ENCODE measurements around the gene TM9SF1.

The TM9SF1 gene

DNA sequence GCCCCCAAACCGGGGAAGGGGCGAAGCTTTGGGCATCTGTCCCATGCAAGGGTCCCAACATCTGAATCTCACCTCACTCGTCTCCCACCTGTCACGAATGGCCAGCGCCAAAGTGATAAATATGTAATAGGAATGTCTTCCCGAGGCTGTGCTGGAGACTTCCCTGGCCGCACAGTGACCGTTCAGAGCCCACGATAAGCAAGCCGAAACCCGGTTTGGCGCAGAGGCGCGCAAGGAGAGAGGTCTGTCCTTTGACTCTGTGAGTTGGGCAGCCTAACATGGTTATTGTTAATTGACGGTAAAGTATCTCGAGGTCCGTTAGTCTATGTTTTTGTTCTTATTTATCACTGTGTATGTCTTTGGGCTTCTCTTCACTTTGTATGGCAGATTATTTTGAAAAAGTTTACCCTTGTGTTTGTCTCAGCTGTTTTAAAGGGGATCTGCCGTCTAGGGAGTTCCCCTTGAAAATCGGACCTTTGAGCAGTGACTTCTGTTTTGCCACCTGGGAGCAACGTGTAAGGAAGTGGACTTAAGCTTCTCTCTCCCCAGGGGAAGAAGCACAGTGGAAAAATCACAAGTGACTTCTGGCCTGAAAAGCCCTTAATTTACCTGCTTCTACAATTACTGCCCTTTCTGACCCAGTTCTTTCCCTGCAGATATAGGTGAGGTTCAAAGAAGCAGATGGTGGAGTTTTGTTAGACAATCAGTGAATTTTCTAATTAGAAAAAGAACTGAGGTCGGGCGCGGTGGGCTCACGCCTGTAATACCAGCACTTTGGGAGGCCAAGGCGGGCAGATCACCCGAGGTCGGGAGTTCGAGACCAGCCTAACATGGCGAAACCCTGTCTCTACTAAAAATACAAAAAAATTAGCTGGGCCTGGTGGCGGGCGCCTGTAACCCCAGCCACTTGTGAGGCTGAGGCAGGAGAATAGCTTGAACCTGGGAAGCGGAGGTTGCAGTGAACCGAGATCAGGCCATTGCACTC, 1.1 kb upstream of the TM9SF1 start:
- no peak for DNase-seq

DNA sequence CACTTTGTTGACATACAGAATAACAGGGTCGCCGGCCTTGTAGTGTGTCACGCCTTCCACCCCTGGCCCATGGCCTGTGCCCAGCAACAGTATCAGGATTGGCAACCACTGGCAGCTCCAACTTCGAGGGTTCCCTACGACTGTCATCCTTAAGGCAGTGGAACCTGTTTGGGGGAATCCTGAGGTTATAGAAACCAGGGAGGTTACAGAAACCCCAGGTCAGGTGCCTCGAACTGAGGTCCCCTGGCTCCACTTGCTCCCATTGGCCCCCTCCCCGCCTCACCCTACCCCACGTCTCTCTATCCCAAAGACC, 412 bp downstream of the TM9SF1 start:
- no peak for DNase-seq

DNA sequence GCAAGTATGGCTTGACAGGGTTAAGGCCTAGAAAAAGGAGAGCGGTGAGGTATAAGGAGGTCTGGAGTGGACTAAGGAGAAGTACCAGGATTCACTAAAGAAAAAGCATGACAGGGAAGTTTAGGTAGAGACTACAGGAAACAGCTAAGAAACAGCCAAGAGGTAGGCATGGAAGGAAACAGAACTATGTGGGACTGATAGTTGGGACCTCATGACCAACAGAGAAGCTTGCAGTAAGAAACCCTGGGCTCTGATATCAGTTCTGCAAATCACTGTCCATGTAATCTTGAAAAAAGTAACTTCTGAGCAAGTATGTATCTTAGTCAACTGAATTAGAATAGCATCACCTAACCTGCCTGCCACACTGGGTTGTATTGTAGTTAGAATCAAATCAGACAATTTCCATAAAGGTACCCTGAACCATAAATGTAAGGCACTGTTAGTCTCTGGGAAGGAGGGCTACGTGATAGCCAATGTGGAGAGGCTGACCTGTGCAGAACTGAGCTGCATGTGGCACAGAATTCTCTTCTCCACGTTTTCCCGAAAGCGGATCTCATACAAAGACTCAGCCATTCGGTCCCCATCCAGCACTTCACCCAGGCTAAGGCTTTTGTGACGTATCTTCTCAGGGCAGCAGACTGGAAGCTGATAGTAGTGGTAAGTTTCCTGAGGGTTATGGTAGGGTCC, 912 bp downstream of the TM9SF1 start:
- DNase-seq, result no peak

GRCh38 chr14:24192933-24193332, 2.3 kb downstream of the TM9SF1 start:
- no peak for DNase-seq

GRCh38 chr14:24190416-24190815, 4.8 kb downstream of the TM9SF1 start:
- DNase-seq, result no peak

- no peak for DNase-seq
Measured at GRCh38 chr14:24189460-24189859, 5.8 kb downstream of the TM9SF1 start.

- no peak for DNase-seq
Measured at GRCh38 chr14:24189059-24189375, 6.2 kb downstream of the TM9SF1 start.

DNA sequence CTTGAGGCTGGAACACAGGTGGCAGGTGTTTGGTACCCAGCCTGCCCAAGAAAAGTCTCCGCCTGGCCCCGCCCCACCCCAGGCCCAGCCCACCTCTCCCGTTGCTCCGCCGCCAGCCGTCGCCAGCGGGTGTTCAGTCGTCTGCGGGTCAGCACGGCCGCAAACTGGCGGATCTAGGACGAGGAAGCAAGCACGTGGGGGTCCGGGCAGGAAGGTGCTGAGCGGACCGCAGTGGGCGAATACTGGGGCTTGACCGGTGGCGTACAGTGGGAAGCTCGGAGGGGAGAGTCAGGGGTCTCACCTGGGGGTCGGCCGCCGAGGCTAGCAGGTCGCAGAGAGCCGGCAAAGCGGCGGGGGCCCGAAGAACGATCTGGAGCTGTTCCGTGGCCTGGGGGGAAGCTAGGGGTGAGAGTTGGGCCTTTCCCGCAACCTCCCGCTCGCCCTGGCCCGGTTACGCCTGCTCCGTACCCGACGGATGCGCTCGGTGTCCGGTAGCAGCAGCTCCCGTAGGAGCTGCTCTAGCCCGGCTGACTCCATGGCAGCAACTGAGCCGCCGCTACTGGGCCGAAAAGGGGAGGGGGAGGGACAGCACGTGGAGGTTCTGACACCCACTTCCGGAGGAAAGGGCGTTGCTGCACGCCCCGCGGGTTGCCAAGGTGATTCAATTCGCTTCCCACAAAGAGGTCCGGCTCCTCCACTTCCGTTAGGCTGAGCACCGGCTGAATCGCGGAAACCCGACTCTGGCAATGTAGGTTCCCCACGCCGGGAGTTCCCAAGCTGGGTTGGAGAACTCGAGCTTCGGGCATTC, 6.8 kb downstream of the TM9SF1 start, which contains the start of gene IPO4:
Gene IPO4, minus strand, starts transcription at position 566 of the 808 bp plus-strand sequence. Its CDS starts 29 bp downstream, at position 537.
- peak; percentile 84 for DNase-seq

GRCh38 chr14:24187539-24187915, 7.7 kb downstream of the TM9SF1 start:
- no peak for DNase-seq

DNA sequence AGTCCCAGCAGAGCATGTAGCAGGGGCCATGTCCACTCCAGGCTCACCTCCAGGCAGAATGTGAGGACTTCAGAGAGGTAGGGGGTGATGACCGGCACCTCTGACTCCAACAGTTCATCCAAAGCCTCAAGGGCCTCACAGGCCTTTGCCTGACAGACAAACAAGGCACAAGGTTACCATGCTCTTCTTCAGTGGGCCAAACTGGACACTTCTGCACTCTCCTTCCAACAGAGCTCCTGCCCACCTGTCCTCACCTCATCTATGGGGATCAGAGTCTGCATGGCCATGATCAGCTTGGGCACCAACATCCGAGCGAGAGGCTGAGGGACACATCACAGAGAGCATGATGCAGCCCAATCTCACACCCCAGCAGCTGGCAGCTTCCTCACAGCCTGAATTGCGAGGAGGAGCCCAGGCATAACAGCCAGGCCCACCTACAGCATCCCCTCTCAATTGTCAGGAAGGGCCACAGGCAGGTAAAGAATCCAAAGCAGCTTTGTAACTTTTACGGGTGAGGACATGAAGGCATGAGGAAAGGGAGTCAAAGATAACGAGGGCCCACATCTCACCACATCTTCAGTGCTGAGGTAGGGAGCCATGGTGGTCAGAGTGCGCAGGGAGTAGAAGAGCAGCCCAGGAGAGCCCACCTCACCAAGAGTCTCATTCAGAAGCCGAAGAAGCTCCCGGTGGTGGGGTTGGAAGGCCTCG, 8.3 kb downstream of the TM9SF1 start:
- DNase-seq, result no peak

GRCh38 chr14:24185741-24186140, 9.5 kb downstream of the TM9SF1 start:
- no peak for DNase-seq

GRCh38 chr14:24185026-24185425, 10.2 kb downstream of the TM9SF1 start:
- DNase-seq, result no peak

GRCh38 chr14:24184104-24184970, 10.9 kb downstream of the TM9SF1 start:
- DNase-seq, result no peak

DNA sequence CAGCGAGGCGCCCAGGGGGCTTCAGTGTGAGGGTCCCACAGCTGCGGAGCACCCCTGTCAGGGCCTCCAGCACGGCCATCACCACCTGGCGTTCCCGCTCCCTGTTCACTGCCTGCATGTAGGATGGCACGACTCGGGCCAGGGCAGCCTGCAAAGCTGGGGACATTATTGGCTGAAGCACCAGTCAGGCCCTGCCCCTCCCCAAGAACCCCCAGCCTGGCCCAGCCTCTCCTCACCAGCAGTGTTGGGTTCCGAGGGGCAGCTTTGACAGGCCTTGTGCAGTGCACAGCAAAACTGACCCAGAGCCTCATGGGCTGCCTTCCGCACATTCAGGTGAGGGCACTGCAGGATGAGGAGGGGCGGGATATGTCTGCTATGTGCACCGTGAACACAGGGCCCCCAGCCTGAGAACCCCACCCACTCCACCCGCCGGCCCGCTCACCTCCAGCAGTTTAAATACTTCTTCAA, 12.2 kb downstream of the TM9SF1 start:
- no peak for DNase-seq

DNA sequence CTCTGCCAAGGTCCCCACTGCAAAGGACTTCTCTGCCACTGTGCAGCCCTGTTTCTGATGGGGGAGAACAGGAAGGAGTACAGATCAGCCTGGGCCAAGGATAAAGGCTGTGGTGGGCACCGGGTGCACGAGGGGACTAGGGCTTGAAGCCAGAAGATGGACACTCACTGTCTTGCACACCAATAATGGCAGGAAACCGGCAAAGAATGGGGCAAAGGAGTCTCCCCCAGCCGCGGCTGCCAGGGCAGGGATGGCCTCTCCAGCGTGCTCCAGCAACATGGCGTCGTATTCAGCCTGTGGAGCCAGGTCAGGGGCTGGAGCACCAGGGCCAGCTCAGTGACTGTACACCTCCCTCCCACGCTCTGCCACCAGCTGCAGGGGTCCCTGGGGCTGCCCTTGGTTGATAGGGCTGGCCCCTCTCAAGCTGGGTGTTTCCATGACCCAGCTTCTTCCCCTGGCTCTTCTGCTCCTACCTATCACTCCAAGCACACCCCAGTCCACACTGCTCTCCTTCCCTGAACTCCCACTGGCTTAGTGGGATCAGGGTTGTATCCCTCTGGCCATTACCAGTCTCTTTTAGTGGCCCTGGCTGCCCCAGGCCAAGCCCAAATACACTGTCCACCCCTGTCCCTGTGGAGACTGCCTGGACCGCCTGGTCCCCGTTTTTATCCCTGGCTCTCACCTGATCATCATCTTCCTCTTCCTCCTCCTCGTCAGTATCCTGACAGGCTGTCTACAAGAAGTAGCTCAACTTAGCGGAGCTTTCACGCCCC, 12.9 kb downstream of the TM9SF1 start:
- DNase-seq, result no peak

DNA sequence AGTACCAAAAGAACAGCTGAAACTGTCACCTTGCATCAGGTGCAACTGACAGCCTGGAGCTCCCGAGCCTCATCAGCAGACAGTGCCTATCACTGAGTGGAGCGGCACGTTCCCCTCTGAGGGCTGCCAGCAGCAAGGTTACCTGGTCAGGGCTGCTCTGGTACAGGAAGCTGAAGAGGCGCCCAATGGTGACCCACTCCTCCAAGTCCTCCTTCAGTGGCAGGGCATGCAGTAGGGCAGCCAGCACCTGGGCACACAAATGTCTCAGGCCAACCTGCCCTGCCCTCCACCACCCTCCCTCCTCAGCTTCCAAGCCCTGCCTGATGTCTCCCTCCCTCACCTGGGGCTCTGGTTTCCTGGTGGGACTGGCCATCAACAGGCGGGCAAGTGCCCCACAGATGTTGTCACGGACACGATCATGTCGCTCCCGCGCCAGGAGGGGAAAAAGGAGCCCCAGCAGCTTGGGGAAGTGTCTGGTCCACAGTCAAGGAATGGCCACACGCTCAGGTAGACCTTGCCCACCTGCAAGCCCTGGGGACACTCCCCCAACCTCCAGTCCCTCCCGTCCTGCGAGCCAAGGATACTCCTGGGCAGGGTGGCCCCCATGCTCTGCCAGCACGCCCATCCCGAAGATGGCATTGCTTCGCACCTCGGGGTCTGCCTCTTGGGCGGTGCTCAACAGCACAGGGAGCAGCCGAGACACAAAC, 13.7 kb downstream of the TM9SF1 start:
- no peak for DNase-seq

DNA sequence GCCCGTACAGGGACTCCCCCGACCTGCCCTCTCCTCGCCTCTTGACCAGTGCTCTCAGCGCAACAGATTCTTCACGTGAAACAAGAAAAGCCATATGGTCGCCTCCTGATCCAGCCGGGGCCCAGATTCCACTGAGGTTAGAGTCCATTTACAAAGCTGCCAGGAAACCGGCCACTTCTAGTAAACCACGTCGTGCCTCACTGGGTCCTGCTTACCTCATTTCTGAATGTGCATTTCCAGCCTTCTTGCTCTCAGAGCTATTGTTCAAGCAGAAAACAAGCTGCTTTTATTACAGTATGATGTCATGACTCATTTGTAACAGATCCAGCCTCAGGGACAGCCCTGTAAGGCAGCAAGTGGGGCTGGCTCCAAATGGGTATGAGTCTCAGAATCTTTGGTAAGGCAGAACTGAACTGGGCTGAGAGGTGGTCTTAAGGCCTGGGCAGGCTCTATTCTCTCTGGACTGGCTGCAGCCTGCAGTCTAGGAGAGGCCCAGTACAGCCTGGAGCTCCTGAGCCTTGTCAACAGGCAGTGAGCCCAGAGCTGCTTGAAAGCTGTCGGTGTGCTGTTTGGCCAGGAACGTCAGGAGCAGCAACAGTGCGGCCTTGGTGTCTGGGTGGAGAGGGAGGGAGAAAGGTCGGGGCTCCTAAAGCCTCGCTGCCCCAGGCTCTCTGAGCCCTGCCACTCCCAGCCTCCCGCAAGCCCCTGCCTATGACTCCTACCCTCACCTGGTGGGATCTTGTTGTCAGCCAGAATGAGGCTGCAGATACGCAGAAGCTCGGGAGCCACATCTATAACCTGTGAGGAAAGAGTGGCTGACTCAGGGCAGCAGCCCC, 15.1 kb downstream of the TM9SF1 start:
- DNase-seq, result no peak

- no peak for DNase-seq
Measured at GRCh38 chr14:24179294-24179960, 15.8 kb downstream of the TM9SF1 start.
